ENCODE measurements around the gene PPP2R3B.

The PPP2R3B gene

DNA sequence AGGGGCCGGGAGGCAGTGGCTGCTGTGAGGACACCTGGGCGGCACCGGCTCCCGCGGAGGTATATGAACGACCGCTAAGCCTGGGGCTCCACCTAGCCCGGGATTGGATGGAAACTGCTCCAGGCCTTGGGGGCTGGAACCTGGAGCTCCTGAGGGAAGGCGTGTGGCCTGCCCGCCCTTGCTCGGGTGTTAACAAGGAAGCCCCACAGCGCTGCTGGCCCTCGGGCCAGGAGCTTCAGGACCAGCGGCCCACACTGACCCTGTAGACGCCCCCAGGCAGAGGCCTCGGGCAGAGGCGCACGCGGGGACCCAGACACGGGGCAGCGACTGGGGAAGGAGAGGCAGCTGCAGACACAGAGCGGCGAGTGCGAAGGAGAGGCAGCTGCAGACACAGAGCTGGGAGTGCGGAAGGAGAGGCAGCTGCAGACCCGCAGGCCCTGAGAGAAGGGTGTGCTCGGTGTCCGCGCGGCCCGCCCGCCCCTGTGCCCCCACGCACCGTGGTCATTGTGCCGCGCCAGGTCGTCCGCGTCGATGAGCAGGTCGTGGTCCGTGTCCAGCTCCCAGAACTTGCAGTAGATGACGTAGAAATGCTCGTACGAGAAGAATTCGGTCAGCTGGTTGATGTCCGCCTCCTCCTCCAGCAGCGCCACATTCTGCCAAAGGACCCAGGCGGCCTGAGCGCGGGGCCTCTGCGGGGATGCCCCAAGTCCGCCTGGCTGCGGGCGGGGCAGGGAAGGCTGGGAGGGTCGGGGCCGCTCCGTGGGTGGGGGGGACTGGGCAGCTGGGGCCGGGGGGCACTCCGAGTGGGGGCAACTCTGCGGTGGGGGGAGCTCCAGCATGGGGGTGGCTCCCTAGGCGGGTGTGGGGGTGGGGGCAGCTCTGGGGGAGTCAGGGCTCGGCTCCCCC, 41.4 kb downstream of the PPP2R3B start:
- no peak overlapping the region for H3K27ac ChIP-seq
- no peak for TF ChIP-seq ZFX (IDR thresholded peaks at IDR 0.05; ENCODE audit: borderline replicate concordance)
- TF ChIP-seq, protein P1, sequence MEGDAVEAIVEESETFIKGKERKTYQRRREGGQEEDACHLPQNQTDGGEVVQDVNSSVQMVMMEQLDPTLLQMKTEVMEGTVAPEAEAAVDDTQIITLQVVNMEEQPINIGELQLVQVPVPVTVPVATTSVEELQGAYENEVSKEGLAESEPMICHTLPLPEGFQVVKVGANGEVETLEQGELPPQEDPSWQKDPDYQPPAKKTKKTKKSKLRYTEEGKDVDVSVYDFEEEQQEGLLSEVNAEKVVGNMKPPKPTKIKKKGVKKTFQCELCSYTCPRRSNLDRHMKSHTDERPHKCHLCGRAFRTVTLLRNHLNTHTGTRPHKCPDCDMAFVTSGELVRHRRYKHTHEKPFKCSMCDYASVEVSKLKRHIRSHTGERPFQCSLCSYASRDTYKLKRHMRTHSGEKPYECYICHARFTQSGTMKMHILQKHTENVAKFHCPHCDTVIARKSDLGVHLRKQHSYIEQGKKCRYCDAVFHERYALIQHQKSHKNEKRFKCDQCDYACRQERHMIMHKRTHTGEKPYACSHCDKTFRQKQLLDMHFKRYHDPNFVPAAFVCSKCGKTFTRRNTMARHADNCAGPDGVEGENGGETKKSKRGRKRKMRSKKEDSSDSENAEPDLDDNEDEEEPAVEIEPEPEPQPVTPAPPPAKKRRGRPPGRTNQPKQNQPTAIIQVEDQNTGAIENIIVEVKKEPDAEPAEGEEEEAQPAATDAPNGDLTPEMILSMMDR (IDR thresholded peaks at IDR 0.05), result no peak

DNA sequence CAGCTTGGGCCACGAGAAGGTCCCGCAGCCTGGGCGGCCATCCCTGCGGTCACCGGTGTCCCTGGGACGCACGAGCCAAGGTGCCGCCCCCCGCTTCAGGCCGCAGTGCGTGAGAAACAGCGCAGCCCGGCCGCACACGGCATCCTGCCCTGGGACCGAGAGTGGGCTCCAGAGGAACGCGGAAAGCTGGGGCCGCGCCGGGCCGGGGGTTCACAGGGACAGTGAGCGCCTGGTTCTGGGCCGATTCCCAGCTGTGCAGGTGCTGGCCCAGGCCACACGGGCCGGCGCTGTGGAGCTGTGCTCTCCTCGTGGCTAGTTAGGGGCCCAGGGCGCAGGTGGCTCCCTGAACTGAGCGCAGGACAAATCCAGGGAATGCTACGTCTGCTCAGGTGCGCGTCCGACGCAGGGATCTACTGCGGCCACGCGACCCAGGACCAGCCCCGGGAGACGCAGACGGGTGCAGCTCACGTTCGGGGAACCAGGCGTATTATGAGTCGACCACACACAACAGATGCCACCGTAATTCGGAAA, 42.3 kb downstream of the PPP2R3B start:
- TF ChIP-seq, protein P1 (IDR thresholded peaks at IDR 0.05), result no peak
- no peak for TF ChIP-seq ZFX (IDR thresholded peaks at IDR 0.05; ENCODE audit: borderline replicate concordance)

DNA sequence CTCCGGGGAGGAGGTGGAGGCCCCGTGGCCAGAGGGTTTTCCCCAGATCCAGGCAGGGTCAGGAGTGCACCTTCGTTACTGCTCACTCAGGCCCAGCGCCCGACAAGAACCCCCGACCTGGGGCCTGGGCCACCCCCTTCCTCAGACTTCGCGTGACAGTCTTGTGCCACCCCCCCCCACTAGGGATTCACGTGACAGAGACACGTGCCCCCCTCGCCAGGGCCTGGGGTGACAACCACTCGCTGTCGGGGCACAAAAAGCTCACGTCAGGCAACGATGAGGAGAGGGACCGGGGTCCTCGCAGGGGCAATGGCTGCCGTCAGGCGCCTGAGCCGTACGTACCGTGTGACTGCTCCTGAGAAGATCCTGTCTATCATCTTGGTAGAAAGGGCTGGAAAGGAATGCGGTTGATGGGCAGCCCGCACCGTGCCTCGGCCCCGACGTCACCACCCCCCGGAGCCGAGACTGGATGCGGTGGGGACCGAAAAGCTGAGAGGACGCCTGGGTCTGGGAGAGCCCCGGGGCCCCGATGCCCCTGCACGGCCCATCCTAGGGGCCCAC, 45.1 kb downstream of the PPP2R3B start:
- no peak overlapping the region for H3K27ac ChIP-seq
- TF ChIP-seq, protein P1 (IDR thresholded peaks at IDR 0.05), result no peak
- TF ChIP-seq ZFX (IDR thresholded peaks at IDR 0.05; ENCODE audit: borderline replicate concordance), result no peak

More for the DNA sequence above, 42.3 kb downstream of the PPP2R3B start:
- H3K27ac ChIP-seq, result no peak overlapping the region

DNA sequence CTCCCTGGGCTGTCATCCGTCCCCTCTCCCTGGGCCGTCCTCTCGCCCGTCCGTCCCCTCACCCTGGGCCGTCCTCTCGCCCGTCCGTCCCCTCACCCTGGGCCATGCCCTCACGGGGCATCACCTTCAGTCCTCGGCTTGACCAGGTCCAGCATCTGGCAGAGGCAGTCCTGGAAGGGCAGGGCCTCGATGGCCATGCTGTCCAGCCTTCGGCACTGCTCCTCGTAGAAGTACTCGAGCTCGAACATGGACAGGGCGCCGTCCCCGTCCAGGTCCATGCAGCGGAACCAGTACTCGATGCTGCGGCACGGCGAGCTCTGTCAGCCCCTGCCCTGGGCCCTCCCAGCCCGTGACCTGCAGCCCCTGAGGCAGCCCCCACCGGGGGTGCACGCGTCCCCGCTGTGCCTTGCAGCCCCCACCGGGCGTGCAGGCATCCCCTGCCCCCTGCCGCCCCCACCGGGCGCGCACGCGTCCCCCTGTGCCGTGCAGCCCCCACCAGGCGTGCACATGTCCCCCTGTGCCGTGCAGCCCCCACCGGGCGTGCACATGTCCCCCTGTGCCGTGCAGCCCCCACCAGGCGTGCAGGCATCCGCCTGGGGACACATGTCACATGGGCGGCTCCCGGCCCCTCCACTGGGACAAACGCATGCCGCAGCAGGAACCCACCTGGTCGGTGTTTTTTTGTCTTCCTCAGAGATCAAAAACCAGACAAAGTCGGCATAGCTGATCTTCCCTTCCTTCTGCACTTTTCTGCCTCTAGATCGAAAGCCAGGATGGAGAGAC, 45.9 kb downstream of the PPP2R3B start:
- no peak overlapping the region for H3K27ac ChIP-seq
- TF ChIP-seq, protein P1 (IDR thresholded peaks at IDR 0.05), result no peak
- TF ChIP-seq ZFX (IDR thresholded peaks at IDR 0.05; ENCODE audit: borderline replicate concordance), result no peak

DNA sequence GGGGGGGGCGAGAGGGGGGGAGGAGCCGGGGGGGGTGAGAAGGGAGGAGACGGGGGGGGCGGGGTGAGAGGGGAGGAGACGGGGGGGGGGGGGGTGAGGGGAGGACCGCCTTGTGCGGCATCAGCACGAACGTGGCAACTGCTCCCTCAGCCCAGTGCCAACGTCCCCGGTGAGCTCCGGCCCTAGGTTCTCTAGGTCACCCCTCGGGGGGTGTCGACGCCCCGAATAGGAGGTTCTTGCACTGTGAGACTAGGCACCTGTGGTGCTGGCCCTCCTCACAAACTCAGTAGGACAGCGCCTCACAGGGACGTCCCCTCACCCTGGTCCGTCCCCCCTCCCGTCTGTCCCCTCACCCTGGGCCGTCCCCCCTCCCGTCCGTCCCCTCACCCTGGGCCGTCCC, 46.6 kb downstream of the PPP2R3B start:
- H3K27ac ChIP-seq, result no peak overlapping the region
- TF ChIP-seq, protein P1 (IDR thresholded peaks at IDR 0.05), result no peak
- no peak for TF ChIP-seq ZFX (IDR thresholded peaks at IDR 0.05; ENCODE audit: borderline replicate concordance)

DNA sequence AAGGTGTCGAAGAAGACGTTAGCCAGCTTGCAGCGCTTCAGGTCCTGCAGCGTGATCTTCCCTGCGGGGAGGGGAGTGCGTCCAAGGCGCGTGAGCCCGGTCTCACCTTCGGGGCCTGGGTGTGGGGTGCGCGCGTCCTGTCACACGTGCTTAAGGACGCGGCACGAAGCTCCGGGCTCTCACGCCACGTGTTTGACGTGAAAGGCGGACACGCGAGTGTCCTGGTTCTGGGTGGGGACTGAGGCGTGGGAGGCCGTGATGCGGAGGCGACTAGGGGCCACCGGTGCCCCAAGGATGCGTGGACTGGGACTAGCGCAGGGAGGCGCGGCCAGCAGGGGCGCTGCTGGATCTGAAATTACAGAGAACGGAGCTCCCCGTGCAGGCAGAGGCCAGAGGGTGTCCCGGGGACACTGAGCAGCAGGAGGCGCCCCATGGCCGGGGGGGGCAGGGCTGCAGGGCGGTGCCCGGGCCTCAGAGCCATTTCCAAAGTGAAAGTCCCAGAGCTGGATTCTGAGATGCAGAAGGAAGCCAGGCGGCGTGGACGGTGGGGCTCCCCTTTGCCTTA, 47.8 kb downstream of the PPP2R3B start:
- TF ChIP-seq, protein P1 (IDR thresholded peaks at IDR 0.05), result no peak
- TF ChIP-seq ZFX (IDR thresholded peaks at IDR 0.05; ENCODE audit: borderline replicate concordance), result no peak

More for the DNA sequence above, 47.8 kb downstream of the PPP2R3B start:
- no peak overlapping the region for H3K27ac ChIP-seq

Data from 22Rv1 (cell line).